Loucy (cell line): ENCODE data around the gene UBXN6.

Experiments used
- H2AFZ ChIP-seq: fragments of 200-600 bp; sonication (generic); 2 replicates; pipeline ENCODE4 v1.6.0; 2016; ENCODE audit warnings: antibody characterized with exemption, mild to moderate bottlenecking, low read length, moderate library complexity
- H3F3A ChIP-seq: fragments of 200-600 bp; 2 replicates; pipeline ENCODE4 v1.6.0; 2016; ENCODE audit warnings: antibody characterized with exemption, low read depth, mild to moderate bottlenecking
- H3K27me3 ChIP-seq: fragments of 200-600 bp; sonication (generic); 2 replicates; pipeline ENCODE4 v1.6.1; 2014; ENCODE audit warnings: low read length, mild to moderate bottlenecking; ENCODE audit not compliant: insufficient read depth, poor library complexity, severe bottlenecking
- H3K36me3 ChIP-seq: fragments of 200-600 bp; sonication (generic); 2 replicates; pipeline ENCODE4 v1.6.1; 2016; ENCODE audit warnings: low read length; ENCODE audit not compliant: insufficient read depth
- H3K4me1 ChIP-seq: fragments of 200-600 bp; sonication (generic); 2 replicates; pipeline ENCODE4 v1.5.1; 2014; ENCODE audit warnings: low read length, mild to moderate bottlenecking; ENCODE audit not compliant: insufficient read depth, poor library complexity, severe bottlenecking
- H3K4me2 ChIP-seq: fragments of 200-600 bp; sonication (generic); 2 replicates; pipeline ENCODE4 v1.6.0; 2014; ENCODE audit warnings: antibody characterized with exemption, low read length, low read depth, mild to moderate bottlenecking; ENCODE audit not compliant: poor library complexity, severe bottlenecking
- H3K4me3 ChIP-seq: fragments of 200-600 bp; sonication (generic); 2 replicates; pipeline ENCODE4 v1.5.1; 2014; ENCODE audit warnings: low read length, mild to moderate bottlenecking, mixed read lengths; ENCODE audit not compliant: poor library complexity, severe bottlenecking
- H3K79me2 ChIP-seq: fragments of 200-600 bp; sonication (generic); 2 replicates; pipeline ENCODE4 v1.6.1; 2014; ENCODE audit warnings: low read length; ENCODE audit not compliant: insufficient read depth
- H3K9ac ChIP-seq: fragments of 200-600 bp; sonication (generic); 2 replicates; pipeline ENCODE4 v1.6.0; 2014; ENCODE audit warnings: mild to moderate bottlenecking, low read depth, low read length, moderate library complexity; ENCODE audit not compliant: poor library complexity, severe bottlenecking
- H3K9me2 ChIP-seq: fragments of 200-600 bp; sonication (generic); replicated peaks from 2 replicates; pipeline ENCODE4 v1.6.1; 2016; ENCODE audit warnings: low read depth, low read length, mixed read lengths
- H3K9me3 ChIP-seq: fragments of 200-600 bp; sonication (generic); 2 replicates; pipeline ENCODE4 v1.6.1; 2014; ENCODE audit warnings: mild to moderate bottlenecking, antibody characterized with exemption, low read length, low read depth; ENCODE audit not compliant: insufficient read depth
- H4K20me1 ChIP-seq: fragments of 200-600 bp; sonication (generic); 2 replicates; pipeline ENCODE4 v1.6.0; 2014; ENCODE audit warnings: antibody characterized with exemption, low read length, mild to moderate bottlenecking; ENCODE audit not compliant: insufficient read depth, poor library complexity, severe bottlenecking
- CTCF ChIP-seq: fragments of 200-600 bp; sonication (generic); conservative IDR thresholded peaks from 2 replicates; pipeline ENCODE4 v1.5.1; 2014; ENCODE audit warnings: mild to moderate bottlenecking, antibody characterized with exemption, low read length
- EZH2phosphoT487 ChIP-seq: fragments of 200-600 bp; IDR thresholded peaks from 2 replicates; pipeline ENCODE4 v1.6.1; 2018; ENCODE audit warnings: antibody characterized with exemption, mild to moderate bottlenecking, moderate library complexity, borderline replicate concordance

The UBXN6 gene

GRCh38 chr19:4443188-4443587, 14.4 kb downstream of the UBXN6 start:
- H3K4me3 ChIP-seq = no peak overlapping the region
- no peak for TF ChIP-seq EZH2phosphoT487
- no peak for TF ChIP-seq CTCF
- H3K36me3 ChIP-seq = peaks cover 74% of the 10 kb centered on the region; the same call in 1 of the 2 replicates
- H3K4me2 ChIP-seq = no peak overlapping the region
- no peaks in the 10 kb centered on the region for H3K27me3 ChIP-seq
- no peaks in the 10 kb centered on the region for H3F3A ChIP-seq
- no peaks in the 10 kb centered on the region for H3K79me2 ChIP-seq
- H3K9me2 ChIP-seq = no peaks in the 10 kb centered on the region
- H4K20me1 ChIP-seq = no peaks in the 10 kb centered on the region
- H3K9ac ChIP-seq = no peak overlapping the region
- no peak overlapping the region for H2AFZ ChIP-seq
- no peaks in the 10 kb centered on the region for H3K9me3 ChIP-seq
- H3K4me1 ChIP-seq = no peaks in the 10 kb centered on the region

GRCh38 chr19:4442819-4443146, 14.8 kb downstream of the UBXN6 start:
- Histone ChIP-seq H2AFZ (no peak overlapping the region), H3K4me1 (no peaks in the 10 kb centered on the region), H3K9me3 (no peaks in the 10 kb centered on the region), H3K9me2 (no peaks in the 10 kb centered on the region), H3K27me3 (no peaks in the 10 kb centered on the region), H3K79me2 (no peaks in the 10 kb centered on the region), H3F3A (no peaks in the 10 kb centered on the region), H3K4me2 (no peak overlapping the region), H3K36me3 (peaks cover 74% of the 10 kb centered on the region; the same call in 1 of the 2 replicates), H4K20me1 (no peaks in the 10 kb centered on the region), H3K4me3 (no peak overlapping the region), H3K9ac (no peak overlapping the region)
- no peak for TF ChIP-seq CTCF
- TF ChIP-seq EZH2phosphoT487 = no peak

- Histone ChIP-seq H4K20me1 (no peaks in the 10 kb centered on the region), H3K9me3 (no peaks in the 10 kb centered on the region)
Measured at GRCh38 chr19:4441994-4442818, 15.4 kb downstream of the UBXN6 start.

More at GRCh38 chr19:4441994-4442818, 15.4 kb downstream of the UBXN6 start:
- Histone ChIP-seq H2AFZ (no peak overlapping the region), H3F3A (no peaks in the 10 kb centered on the region), H3K27me3 (no peaks in the 10 kb centered on the region), H3K9me2 (no peaks in the 10 kb centered on the region), H3K4me2 (no peak overlapping the region), H3K4me3 (no peak overlapping the region), H3K4me1 (no peaks in the 10 kb centered on the region), H3K79me2 (no peaks in the 10 kb centered on the region), H3K9ac (no peak overlapping the region), H3K36me3 (peaks cover 70% of the 10 kb centered on the region; the same call in 1 of the 2 replicates)
- TF ChIP-seq EZH2phosphoT487 (no peak), CTCF (no peak)
